GM19324 (cell line): ENCODE results near the gene ARPC1B.
"Not testable (repeated sequence)": the region's sequence is repeated elsewhere in the genome, so short reads cannot be mapped to it uniquely, and the experiment has no call there.

Experiments
- ATAC-seq: cut with Tn5 transposase; IDR thresholded peaks from one replicate; pipeline ENCODE4 v1.9.1; 2021; ENCODE audit warnings: mild to moderate bottlenecking, moderate library complexity; ENCODE audit not compliant: unreplicated experiment, low FRiP score

The ARPC1B gene

DNA sequence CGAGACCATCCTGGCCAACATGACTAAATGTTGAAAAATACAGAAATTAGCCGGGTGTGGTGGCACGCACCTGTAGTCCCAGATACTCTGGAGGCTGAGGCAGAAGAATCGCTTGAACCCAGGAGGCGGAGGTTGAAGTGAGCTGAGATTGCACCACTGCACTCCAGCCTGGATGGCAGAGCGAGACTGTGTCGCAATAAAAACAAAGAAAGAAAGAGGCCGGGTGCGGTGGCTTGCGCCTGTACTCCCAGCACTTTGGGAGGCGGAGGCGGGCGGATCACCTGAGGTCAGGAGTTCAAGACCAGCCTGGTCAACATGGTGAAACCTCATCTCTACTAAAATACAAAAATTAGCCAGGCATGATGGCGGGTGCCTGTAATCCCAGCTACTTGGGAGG lies 12.7 kb downstream of the ARPC1B start:
- not testable (repeated sequence) for ATAC-seq

DNA sequence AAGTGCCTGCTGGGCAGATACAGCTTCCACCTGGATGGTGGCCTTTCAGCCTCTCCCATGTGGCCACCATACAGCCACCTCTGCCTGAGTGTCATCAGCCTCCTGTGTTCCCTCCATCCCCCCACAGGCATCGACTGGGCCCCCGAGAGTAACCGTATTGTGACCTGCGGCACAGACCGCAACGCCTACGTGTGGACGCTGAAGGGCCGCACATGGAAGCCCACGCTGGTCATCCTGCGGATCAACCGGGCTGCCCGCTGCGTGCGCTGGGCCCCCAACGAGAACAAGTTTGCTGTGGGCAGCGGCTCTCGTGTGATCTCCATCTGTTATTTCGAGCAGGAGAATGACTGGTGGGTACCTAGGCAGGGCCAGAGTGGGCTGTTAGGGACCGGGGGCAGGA lies 13.4 kb downstream of the ARPC1B start:
- ATAC-seq, result no peak

DNA sequence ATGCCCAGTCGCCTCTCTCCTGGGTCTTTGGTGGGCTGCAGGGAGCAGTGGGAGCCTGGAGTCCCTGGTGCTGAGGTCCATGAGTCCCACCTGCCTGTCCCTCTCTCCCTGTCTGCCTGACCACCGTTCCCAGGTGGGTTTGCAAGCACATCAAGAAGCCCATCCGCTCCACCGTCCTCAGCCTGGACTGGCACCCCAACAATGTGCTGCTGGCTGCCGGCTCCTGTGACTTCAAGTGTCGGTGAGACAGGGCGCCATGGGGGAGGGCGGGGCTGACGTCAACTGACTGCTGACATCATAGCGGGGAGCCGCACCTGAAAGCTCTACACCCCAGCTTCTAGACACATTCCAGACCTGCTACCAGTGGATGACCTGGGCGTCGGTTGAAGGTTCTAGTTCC lies 15.2 kb downstream of the ARPC1B start:
- no peak for ATAC-seq

DNA sequence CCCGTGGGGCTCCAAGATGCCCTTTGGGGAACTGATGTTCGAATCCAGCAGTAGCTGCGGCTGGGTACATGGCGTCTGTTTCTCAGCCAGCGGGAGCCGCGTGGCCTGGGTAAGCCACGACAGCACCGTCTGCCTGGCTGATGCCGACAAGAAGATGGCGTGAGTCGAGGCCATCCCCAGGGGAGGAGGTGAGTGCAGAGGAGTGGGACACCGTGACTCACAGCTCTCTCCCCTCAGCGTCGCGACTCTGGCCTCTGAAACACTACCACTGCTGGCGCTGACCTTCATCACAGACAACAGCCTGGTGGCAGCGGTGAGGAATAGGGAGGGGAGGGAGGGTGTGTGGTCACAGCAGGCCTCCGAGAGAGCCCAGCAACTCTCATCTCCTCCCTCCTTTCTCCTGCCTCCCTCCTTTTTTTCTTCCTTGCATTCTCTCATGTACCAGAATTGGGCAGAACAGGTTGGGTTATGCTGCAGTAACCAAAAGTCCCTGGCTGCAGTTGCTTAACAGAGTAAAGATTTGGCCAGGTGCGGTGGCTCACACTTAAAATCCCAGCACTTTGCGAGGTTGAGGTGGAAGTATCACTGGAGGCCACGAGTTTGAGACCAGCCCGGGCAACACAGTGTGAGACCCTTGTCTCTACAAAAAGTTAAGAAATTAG lies 16.5 kb downstream of the ARPC1B start:
- ATAC-seq, result no peak

DNA sequence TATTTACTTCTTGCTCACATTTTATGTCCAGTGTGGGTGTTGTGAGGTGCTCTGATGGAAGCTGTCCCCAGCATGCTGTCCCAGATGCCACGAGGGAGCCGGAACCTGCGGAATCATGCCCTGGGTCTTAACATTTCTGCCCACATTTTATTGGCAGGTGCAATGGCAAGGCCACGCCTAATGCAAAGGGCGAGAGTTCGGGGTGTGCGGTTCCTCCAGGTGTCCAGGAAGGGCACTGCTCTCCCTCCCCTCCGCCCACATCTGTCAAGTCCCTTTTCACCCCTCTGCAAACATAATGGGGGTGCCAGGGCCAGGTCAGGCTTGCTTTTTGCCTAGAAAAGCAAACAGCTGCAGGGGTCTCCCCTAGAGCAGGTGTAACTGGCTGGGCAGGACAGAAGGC lies 17.5 kb downstream of the ARPC1B start:
- ATAC-seq, result no peak

DNA sequence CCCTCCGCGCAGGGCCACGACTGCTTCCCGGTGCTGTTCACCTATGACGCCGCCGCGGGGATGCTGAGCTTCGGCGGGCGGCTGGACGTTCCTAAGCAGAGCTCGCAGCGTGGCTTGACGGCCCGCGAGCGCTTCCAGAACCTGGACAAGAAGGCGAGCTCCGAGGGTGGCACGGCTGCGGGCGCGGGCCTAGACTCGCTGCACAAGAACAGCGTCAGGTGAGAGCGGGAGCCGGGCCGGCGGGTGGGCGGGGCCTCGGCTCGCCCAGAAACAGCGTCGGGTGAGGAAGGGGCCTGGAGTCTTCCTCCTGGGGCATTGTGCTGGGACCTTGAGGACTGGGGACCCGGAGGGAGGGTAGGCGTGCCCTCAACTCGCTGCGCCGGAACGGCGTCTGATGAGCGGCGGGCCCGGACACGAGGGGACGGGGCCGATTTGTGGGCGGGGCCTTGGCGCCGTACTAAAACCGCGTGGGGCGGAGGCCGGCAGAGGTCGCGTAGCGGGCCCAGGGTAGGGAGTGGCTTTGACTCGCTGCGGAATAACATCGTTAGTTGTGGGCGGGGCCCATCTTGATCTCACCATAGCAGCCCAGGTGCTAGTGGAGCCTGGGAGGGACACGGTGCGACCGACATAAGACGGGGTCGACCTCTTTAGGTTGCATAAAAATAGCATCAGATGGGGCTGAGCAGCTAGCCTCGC lies 18.3 kb downstream of the ARPC1B start:
- ATAC-seq, result no peak

DNA sequence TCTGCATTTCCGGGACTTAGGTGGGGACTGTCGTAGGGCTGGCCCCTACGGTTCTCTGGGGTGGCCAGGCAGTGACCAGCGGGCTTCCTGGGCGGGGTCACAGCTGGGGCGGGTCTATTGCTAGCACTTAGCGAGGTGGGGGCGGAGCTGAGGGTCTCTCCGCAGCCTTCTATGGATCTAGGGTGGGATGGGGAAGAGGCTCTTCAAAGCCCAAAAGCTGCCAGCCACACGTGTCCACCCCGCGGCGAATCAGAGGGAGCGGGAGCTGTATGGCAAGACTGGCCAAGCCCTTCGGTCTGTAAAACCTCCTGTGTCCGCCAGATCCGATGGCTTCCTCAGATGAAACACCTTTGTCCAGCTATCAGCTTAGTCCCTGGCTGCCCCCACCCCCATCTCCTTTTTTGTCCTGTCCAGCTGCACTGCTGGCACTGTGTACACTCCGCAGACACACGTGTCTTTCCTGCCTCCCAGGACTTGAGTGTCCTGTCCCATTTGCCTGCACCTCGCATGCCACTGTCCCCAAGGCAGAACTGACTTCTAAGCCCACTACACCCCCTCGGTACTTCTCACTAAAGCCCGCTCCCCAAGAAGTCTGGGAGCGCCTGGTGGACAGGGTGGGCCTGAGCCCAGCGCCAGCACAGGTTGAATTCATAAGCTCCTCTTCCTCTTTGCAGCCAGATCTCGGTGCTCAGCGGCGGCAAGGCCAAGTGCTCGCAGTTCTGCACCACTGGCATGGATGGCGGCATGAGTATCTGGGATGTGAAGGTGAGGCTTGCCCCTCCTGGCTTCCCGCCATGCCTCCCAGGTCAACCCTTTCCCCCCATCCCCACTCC lies 19.0 kb downstream of the ARPC1B start:
- ATAC-seq, result no peak

DNA sequence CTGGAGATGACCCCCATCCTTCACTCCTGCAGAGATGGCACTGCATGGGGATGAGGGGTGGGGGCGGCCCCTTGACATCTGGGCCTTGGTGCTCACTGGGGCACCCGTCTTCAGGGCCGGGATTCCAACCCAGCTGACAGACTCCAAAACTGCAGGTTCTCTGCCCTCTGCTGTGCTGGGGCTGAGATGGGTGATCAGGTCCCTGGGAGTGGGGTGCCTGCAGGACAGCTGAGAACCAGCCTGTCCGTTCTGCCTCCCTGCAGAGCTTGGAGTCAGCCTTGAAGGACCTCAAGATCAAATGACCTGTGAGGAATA lies 19.6 kb downstream of the ARPC1B start:
- no peak for ATAC-seq

DNA sequence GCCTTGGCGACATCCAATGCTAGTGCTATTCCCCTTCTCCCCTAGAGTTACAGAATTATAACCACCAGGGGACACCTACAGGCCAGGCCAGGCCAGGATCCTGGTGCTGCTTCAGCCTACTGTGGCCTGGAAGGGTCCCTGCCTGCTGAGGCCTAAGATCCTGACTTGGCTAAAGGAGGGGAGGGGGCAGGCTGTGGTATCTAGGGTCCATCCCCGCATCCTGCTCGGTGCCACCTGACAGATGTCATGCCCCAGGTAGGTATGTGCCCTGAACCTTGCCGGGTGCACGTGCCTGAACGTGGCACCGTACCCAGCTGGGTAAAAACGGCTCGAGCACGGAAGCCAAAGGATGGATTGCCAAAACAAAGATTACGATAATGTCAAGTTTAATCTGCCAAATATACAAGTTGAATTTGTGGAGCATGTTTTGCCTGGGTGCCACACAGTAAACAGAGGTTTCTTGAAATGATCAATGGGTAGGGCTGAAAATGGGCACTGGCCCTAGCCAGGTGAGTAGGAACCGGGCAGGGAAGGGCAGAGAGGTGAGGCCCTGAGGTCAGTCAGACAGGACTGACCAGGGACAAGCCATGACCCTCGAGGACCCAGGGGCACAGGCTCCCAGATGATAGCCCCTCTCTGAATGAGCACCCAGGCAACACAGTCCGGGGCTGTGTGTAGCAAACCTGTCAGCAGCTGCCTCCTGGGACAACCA lies 21.2 kb downstream of the ARPC1B start:
- no peak for ATAC-seq

DNA sequence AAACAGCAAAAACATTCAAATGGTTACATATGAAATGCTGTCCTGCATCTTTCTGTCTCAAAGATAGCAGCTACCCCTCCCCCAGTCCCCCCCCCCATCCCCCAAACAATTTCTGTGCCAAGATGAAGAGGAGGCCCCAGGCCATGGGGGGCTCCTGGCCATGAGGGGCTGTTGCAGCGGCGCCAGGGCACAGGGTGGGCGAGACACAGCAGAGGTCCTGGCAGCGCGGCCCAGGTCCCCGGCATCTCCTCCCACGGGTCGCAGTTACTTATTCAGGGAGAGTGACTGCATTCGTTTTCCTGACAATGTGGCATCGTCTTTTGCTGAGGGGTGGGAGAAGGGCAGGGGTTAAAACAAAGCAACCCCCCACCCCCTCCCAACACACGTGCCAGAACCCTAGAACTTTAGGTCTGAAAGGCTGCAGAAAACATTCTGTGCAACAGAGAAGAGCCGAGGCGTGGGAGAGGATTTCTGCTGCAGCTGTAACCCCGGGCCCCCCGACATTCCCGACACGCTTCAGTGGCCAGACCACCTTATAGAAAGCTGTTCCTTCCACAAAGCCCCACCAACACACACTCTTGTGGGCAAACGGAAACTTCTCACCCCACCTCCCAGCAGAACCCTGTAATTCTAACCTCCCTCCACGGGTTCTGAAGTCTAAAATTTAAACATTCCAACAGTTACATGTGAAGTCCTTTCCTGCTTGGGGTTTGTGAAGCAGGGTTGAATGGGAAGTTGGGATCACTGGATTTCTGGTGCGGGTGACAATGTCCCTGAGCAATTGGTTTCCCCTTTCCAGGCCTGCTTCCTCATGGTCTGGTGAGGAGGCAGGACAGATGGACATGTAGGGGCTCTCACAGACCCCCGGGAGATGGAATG lies 22.1 kb downstream of the ARPC1B start:
- ATAC-seq, result no peak

DNA sequence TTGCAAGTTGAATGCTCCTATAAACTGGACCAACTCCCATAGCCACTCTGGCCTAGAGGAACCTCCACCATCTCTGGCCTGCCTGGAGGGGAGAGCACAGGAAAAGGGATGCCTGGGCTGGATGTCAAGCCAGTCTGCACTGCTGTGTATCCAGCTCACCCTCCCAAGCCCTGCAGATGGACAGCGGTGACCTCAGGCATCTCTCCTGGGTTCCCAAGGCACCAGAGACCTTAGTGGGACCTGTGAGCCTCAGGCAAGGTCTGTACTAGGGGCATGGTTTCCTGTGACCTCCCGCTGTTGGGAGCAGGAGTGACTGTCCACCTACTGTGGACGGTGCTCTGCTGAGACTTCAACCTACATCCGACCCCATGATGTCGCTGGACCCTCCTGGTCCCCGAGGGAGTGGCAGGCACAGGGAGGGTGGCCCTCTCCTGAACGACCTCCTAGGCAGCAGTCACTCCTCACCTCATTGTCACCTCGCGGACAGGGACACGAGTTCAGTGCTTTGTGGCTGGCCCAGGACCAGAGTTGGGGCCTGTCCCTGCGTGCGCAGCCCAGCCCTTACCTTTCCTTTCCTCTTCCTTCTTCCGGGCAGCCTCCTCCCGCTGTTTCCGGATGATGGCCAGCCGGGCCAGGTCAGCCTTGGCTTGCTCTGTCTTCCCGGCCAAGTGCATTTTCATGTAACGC lies 22.9 kb downstream of the ARPC1B start:
- no peak for ATAC-seq

DNA sequence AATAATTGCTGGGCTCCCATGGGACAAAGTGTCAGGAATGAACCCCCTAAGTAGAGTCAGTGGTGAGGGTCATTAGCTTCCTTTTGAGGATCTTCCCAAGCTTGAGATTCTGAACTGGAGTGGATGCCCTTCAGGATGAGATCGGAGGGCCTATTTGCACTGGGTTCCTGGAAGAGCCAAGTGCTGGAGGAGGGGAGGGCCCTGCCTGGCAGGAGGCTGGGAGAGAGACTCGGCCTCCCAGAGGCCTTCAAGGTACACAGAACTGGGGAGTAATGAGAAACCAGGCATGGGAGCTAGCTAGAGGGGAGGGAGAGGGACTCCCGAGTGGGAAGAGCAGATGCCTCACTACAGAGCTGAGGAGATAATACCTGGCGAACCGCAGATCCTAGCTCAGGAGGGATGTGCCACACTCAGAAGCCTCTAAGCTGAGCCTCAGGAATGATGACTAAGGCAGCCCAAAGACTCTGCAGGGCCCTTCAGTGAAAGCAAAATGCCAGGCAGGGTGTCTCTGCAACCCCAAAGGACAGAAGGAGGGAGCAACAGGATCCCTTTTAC lies 24.4 kb downstream of the ARPC1B start:
- no peak for ATAC-seq

DNA sequence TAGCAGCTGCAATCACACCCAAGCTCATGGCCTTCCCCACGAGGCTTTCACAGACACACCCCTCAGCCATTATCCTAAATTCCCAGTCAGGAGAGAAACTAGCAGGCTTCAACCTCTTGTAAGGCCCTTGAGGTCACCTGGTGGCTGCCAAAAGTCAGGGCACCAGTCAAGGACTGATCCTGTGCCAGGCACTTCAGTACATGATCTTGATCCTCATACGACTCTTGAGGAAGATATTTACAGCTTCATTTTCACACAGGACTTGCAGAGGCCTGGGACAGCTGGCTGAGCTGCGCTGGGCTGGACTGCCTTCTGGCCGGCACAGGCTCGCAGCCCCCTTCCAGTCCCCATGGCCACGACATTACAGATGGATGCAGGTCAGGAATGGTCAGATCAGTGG lies 25.1 kb downstream of the ARPC1B start:
- ATAC-seq, result no peak

DNA sequence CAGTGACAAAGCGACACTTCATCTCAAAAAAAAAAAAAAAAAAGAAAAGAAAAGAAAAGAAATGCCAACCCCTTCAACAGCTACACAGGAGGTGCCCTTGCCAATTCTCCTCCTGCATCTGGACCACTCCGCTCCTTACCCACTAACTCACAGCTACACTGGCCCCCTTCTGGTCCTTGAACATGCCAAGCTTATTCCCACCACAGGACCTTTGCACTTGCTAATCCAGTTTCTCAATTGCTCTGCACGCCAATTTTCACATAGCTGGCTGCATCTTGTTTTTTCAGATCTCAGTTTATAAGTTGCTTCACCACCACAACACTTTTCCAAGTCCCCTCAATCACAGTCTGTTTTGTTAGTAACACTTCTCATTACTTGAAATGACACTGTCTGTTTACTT lies 28.3 kb downstream of the ARPC1B start:
- no peak for ATAC-seq

DNA sequence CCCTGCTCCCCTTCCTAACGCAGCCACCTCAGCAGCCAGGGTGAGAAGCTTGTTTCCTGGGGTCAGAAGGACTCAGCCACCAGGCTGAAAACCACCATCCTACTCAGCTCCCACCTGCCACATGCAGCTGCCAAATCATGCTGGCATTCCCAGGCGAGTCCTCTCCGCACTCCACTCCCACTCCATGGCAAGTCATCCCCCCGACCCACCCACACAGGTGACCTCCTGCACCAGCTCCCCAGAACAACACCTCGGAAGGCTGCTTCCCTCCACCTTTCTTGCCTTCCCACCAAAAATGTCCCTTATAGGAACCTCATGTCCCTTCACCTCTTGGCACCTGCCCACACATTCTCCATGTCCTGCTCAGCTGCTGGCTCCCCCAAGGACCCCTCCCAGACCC lies 29.2 kb downstream of the ARPC1B start:
- no peak for ATAC-seq

DNA sequence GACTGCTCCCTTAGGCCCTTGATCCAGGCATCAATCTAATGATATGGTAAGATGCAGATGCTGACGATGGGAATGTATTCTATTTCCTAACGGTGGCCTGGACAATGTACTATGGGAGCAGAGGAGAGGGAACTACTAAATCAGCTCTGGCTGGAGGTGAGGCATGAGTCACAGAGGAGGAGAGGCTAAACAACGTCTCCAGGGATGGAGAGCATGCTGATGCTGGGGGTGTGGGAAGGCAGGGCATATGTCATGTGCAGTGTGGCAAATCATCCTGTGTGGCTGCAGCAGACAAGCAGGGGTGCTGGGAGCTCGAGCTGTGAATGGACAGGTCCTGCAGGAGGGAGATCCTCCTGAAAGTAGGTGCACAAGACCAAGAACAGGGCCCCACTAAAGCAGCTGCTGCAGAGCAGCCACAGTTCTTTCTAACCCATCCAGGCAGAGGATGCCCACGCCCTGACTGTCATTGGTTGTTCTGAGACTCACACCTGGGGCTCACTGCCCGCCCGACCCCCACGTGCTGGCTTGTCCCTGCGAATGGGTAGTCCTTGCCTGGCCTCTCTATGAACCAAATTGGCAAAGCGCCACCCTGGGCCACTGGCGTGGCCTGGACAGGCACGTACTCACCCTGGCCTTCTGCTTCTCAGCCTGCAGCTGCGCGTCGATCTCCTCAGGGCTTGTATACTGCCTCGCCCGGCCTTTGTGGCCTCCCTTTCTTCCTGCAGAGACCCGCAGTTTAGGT lies 29.9 kb downstream of the ARPC1B start:
- ATAC-seq, result no peak

DNA sequence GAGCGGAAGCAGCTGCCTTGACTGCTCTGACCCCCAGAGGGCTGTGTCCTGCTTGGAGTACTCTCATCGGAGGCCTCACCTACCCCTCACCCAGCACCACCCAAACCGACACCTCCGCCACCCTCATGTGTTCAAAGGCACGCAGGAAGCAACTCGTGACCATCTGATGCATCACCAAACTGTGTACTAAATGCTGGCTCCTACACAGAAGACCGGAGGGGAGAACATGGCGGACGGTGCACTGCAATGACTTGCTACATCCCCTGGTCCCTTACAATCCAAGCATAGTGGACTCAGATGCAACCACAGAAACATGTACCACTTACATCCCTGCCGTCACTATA lies 30.4 kb downstream of the ARPC1B start:
- no peak for ATAC-seq

DNA sequence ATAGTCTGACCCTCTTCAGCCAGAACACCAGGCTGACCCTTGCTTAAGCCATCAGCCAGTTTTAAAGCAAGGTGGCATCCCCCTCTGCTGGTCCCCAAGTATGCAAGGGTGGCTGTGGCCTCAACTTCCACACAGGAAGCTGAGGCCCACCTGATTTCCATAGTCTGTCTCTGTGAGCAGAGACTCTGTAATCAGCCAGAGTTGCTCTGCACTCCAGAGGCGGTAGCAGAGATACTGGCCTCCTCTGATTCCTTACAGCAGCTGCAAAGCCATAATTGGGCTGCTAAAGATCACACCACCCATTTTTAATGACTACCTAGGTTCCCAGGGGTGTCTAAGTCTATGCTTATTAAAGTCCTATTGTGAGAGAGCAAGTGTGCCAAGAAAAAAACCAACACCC lies 32.0 kb downstream of the ARPC1B start:
- ATAC-seq, result no peak

DNA sequence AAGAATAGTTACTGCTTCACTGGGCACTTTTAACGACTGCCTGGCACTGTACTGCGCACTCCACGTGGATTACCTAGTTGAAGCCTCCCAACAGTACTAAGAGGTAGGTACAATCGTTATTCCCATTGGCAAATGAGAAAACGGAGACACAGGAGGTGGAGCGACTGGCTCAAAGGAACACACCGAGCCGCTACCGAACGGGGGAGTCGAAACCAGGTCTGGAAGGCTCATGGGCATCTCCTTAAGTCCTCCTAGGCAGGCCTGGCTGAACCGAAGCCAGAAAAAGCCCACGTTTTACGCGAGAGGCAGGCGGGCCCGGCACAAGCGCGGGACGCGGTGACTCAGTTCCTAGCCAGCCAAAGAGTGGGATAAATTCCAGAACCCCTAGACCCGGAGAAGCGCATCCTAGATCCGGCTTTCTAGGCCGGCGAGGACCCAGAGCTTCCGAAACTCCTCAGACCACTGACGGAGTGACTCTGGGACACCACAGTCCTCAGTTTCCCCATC lies 33.4 kb downstream of the ARPC1B start:
- peak; percentile 4 for ATAC-seq
